OCI-LY7 (cell line): ENCODE measurements around the gene KIAA1217.

Experiments used
- CTCF ChIP-seq: fragments of 200-600 bp; sonication (generic); conservative IDR thresholded peaks from 2 replicates; pipeline ENCODE4 v1.5.1; 2014; ENCODE audit warnings: mild to moderate bottlenecking, antibody characterized with exemption, low read length, moderate library complexity, mixed read lengths
- EZH2phosphoT487 ChIP-seq: fragments of 200-600 bp; sonication (generic); IDR thresholded peaks from 2 replicates; pipeline ENCODE4 v1.6.1; 2018; ENCODE audit warnings: low read depth, borderline replicate concordance, mild to moderate bottlenecking, mixed run types, antibody characterized with exemption, low read length, moderate library complexity, mixed read lengths

- TF ChIP-seq CTCF (no peak), EZH2phosphoT487 (no peak)
These were observed 221.7 kb downstream of the KIAA1217 start for GRCh38 chr10:24430591-24430990.
